ENCODE results near the gene PTPRR.

DNA sequence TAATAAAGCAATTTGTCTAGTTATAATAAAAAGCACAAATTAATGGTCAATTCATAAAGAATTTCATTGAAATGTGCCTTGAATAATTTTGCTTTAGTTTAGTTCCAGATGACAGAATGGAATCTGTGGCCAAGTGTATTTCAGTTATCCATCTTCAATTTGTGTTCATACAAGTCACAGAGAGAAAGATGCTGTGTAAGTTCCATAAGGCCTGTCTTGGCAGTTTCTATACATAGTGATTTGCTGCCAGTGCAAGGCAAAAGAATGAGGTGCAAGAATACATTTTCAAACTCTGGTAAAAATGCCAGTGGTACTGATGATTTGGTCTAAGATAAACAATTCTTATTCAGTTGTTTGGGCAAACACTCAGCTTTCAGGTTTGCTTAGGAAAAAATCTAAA lies 149.0 kb downstream of the PTPRR start:
- no peak for TF ChIP-seq EZH2phosphoT487 (IDR thresholded peaks at IDR 0.05; ENCODE audit: borderline replicate concordance, low read length)
- TF ChIP-seq, protein P1, sequence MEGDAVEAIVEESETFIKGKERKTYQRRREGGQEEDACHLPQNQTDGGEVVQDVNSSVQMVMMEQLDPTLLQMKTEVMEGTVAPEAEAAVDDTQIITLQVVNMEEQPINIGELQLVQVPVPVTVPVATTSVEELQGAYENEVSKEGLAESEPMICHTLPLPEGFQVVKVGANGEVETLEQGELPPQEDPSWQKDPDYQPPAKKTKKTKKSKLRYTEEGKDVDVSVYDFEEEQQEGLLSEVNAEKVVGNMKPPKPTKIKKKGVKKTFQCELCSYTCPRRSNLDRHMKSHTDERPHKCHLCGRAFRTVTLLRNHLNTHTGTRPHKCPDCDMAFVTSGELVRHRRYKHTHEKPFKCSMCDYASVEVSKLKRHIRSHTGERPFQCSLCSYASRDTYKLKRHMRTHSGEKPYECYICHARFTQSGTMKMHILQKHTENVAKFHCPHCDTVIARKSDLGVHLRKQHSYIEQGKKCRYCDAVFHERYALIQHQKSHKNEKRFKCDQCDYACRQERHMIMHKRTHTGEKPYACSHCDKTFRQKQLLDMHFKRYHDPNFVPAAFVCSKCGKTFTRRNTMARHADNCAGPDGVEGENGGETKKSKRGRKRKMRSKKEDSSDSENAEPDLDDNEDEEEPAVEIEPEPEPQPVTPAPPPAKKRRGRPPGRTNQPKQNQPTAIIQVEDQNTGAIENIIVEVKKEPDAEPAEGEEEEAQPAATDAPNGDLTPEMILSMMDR (IDR thresholded peaks at IDR 0.05; ENCODE audit: low read depth, low read length, poor library complexity, severe bottlenecking) = no peak

Measured in DOHH2 (cell line).